ENCODE data around the gene IGIP.
A peak's percentile ranks its signal among the peaks of the same experiment; 100 is the strongest.

Gene IGIP

GRCh38 chr5:140106805-140107311 lies 18.9 kb upstream of the IGIP start:
- peak overlapping the region; percentile 53 to 91 for H3K27ac ChIP-seq (ENCODE audit: insufficient read depth in 1 of 2, low read depth in 1 of 2, low read length in 2 of 2, poor library complexity in 1 of 2, severe bottlenecking in 2 of 2)
- H3K9me3 ChIP-seq (ENCODE audit: control extremely low read depth in 1 of 5, control insufficient read depth in 4 of 5, insufficient read depth in 2 of 5, low read depth in 1 of 5, low read length in 4 of 5): no peaks in the 10 kb centered on the region
- CTCF ChIA-PET: interaction anchor here (1.9 to 3.0 kb wide), 4 partner anchors 12 to 39 kb away, joined by 4 to 19 read pairs (median 12); no protein-coding TSS in a partner anchor
- WGBS (ENCODE audit: insufficient coverage): 54% methylated on average over 16 of the region's 16 CpGs
- no peak for DNase-seq
- H3K36me3 ChIP-seq (ENCODE audit: control insufficient read depth in 4 of 4, insufficient read depth in 4 of 4, low read length in 3 of 4): no peaks in the 10 kb centered on the region
- H3K4me1 ChIP-seq (ENCODE audit: control extremely low read depth in 1 of 4, control insufficient read depth in 4 of 4, insufficient read depth in 4 of 4, low read length in 3 of 4): peaks cover 3 to 33% (median 27%) of the 10 kb centered on the region in 4 experiments
- POLR2A ChIA-PET: no interaction called here
- peak overlapping the region; percentile 51 to 86 (median 67) for H3K4me3 ChIP-seq (ENCODE audit: control insufficient read depth in 1 of 7, extremely low read depth in 1 of 7, insufficient read depth in 4 of 7, low read depth in 2 of 7, low read length in 6 of 7)
- peaks cover 12 to 33% (median 23%) of the 10 kb centered on the region in 5 experiments for H3K27me3 ChIP-seq (replicated peaks in 2 of 5; ENCODE audit: control insufficient read depth in 4 of 5, insufficient read depth in 5 of 5, low read length in 4 of 5)

GRCh38 chr5:140107312-140108092 lies 18.2 kb upstream of the IGIP start:
- Histone ChIP-seq H3K27me3 (replicated peaks in 2 of 5; ENCODE audit: control insufficient read depth in 4 of 5, insufficient read depth in 5 of 5, low read length in 4 of 5) (peaks cover 17 to 40% (median 28%) of the 10 kb centered on the region in 5 experiments), H3K4me3 (ENCODE audit: control insufficient read depth in 1 of 7, extremely low read depth in 1 of 7, insufficient read depth in 4 of 7, low read depth in 2 of 7, low read length in 6 of 7) (peak overlapping the region; percentile 51 to 86 (median 67)), H3K9me3 (ENCODE audit: control extremely low read depth in 1 of 5, control insufficient read depth in 4 of 5, insufficient read depth in 2 of 5, low read depth in 1 of 5, low read length in 4 of 5) (no peaks in the 10 kb centered on the region), H3K36me3 (ENCODE audit: control insufficient read depth in 4 of 4, insufficient read depth in 4 of 4, low read length in 3 of 4) (no peaks in the 10 kb centered on the region), H3K27ac (ENCODE audit: insufficient read depth in 1 of 2, low read depth in 1 of 2, low read length in 2 of 2, poor library complexity in 1 of 2, severe bottlenecking in 2 of 2) (peak overlapping the region; percentile 53 to 91), H3K4me1 (ENCODE audit: control extremely low read depth in 1 of 4, control insufficient read depth in 4 of 4, insufficient read depth in 4 of 4, low read length in 3 of 4) (peaks cover 3 to 40% (median 32%) of the 10 kb centered on the region in 4 experiments)
- ChIA-PET CTCF (interaction anchor here (0.5 to 3.0 kb wide), 5 partner anchors 11 to 1241 kb away, joined by 3 to 19 read pairs (median 4); no protein-coding TSS in a partner anchor), POLR2A (no interaction called here)
- 0% methylated on average over 54 of the region's 88 CpGs for WGBS (ENCODE audit: insufficient coverage)
- peak; percentile 93 to 97 (median 95) for DNase-seq

GRCh38 chr5:140108093-140109017 lies 17.4 kb upstream of the IGIP start:
- peak in 1 of 3 donors; percentile 20 for DNase-seq

GRCh38 chr5:140109018-140109758 lies 16.5 kb upstream of the IGIP start:
- H3K27me3 ChIP-seq (replicated peaks in 2 of 5; ENCODE audit: control insufficient read depth in 4 of 5, insufficient read depth in 5 of 5, low read length in 4 of 5): peaks cover 17 to 48% (median 29%) of the 10 kb centered on the region in 5 experiments
- H3K4me3 ChIP-seq (ENCODE audit: control insufficient read depth in 1 of 7, extremely low read depth in 1 of 7, insufficient read depth in 4 of 7, low read depth in 2 of 7, low read length in 6 of 7): peak overlapping the region in 5 of 7 experiments; percentile 6 to 86 (median 71)
- DNase-seq: peak in 1 of 3 donors; percentile 15
- H3K9me3 ChIP-seq (ENCODE audit: control extremely low read depth in 1 of 5, control insufficient read depth in 4 of 5, insufficient read depth in 2 of 5, low read depth in 1 of 5, low read length in 4 of 5): no peaks in the 10 kb centered on the region
- ChIA-PET CTCF (interaction anchor here (0.8 to 2.6 kb wide), 6 partner anchors 9 to 37 kb away, joined by 3 to 13 read pairs (median 5); no protein-coding TSS in a partner anchor), POLR2A (interaction anchor here (0.6 kb wide), 1 partner anchor 107 kb away, joined by 4 read pairs; no protein-coding TSS in a partner anchor)
- H3K27ac ChIP-seq (ENCODE audit: insufficient read depth in 1 of 2, low read depth in 1 of 2, low read length in 2 of 2, poor library complexity in 1 of 2, severe bottlenecking in 2 of 2): peak overlapping the region in 1 of 2 experiments; percentile 8
- no peaks in the 10 kb centered on the region for H3K36me3 ChIP-seq (ENCODE audit: control insufficient read depth in 4 of 4, insufficient read depth in 4 of 4, low read length in 3 of 4)
- WGBS (ENCODE audit: insufficient coverage): 25% methylated on average over 13 of the region's 24 CpGs
- H3K4me1 ChIP-seq (ENCODE audit: control extremely low read depth in 1 of 4, control insufficient read depth in 4 of 4, insufficient read depth in 4 of 4, low read length in 3 of 4): peaks cover 3 to 51% (median 41%) of the 10 kb centered on the region in 4 experiments

More at GRCh38 chr5:140108093-140109017, 17.4 kb upstream of the IGIP start:
- peak overlapping the region; percentile 51 to 86 (median 67) for H3K4me3 ChIP-seq (ENCODE audit: control insufficient read depth in 1 of 7, extremely low read depth in 1 of 7, insufficient read depth in 4 of 7, low read depth in 2 of 7, low read length in 6 of 7)
- peaks cover 17 to 48% (median 30%) of the 10 kb centered on the region in 5 experiments for H3K27me3 ChIP-seq (replicated peaks in 2 of 5; ENCODE audit: control insufficient read depth in 4 of 5, insufficient read depth in 5 of 5, low read length in 4 of 5)
- no peaks in the 10 kb centered on the region for H3K36me3 ChIP-seq (ENCODE audit: control insufficient read depth in 4 of 4, insufficient read depth in 4 of 4, low read length in 3 of 4)
- CTCF ChIA-PET: interaction anchor here (0.5 to 3.0 kb wide), 7 partner anchors 10 to 1242 kb away, joined by 3 to 19 read pairs (median 4); no protein-coding TSS in a partner anchor
- peaks cover 3 to 48% (median 38%) of the 10 kb centered on the region in 4 experiments for H3K4me1 ChIP-seq (ENCODE audit: control extremely low read depth in 1 of 4, control insufficient read depth in 4 of 4, insufficient read depth in 4 of 4, low read length in 3 of 4)
- WGBS (ENCODE audit: insufficient coverage): 2% methylated on average over 31 of the region's 52 CpGs
- peak overlapping the region in 1 of 2 experiments; percentile 8 for H3K27ac ChIP-seq (ENCODE audit: insufficient read depth in 1 of 2, low read depth in 1 of 2, low read length in 2 of 2, poor library complexity in 1 of 2, severe bottlenecking in 2 of 2)
- POLR2A ChIA-PET: interaction anchor here (0.6 kb wide), 1 partner anchor 107 kb away, joined by 4 read pairs; no protein-coding TSS in a partner anchor
- H3K9me3 ChIP-seq (ENCODE audit: control extremely low read depth in 1 of 5, control insufficient read depth in 4 of 5, insufficient read depth in 2 of 5, low read depth in 1 of 5, low read length in 4 of 5): no peaks in the 10 kb centered on the region

GRCh38 chr5:140109759-140110645 lies 15.7 kb upstream of the IGIP start:
- Histone ChIP-seq H3K9me3 (ENCODE audit: control extremely low read depth in 1 of 5, control insufficient read depth in 4 of 5, insufficient read depth in 2 of 5, low read depth in 1 of 5, low read length in 4 of 5) (no peaks in the 10 kb centered on the region), H3K36me3 (ENCODE audit: control insufficient read depth in 4 of 4, insufficient read depth in 4 of 4, low read length in 3 of 4) (no peaks in the 10 kb centered on the region), H3K4me3 (ENCODE audit: control insufficient read depth in 1 of 7, extremely low read depth in 1 of 7, insufficient read depth in 4 of 7, low read depth in 2 of 7, low read length in 6 of 7) (no peak overlapping the region), H3K27ac (ENCODE audit: insufficient read depth in 1 of 2, low read depth in 1 of 2, low read length in 2 of 2, poor library complexity in 1 of 2, severe bottlenecking in 2 of 2) (no peak overlapping the region), H3K4me1 (ENCODE audit: control extremely low read depth in 1 of 4, control insufficient read depth in 4 of 4, insufficient read depth in 4 of 4, low read length in 3 of 4) (peaks cover 3 to 57% (median 47%) of the 10 kb centered on the region in 4 experiments), H3K27me3 (replicated peaks in 2 of 5; ENCODE audit: control insufficient read depth in 4 of 5, insufficient read depth in 5 of 5, low read length in 4 of 5) (peaks cover 15 to 48% (median 29%) of the 10 kb centered on the region in 5 experiments)
- WGBS (ENCODE audit: insufficient coverage): no CpG with 5 or more reads among the region's 2 CpGs
- ChIA-PET CTCF (interaction anchor here (0.8 to 2.6 kb wide), 5 partner anchors 8 to 36 kb away, joined by 3 to 13 read pairs (median 4); no protein-coding TSS in a partner anchor), POLR2A (no interaction called here)
- DNase-seq: peak in 1 of 3 donors; percentile 11
